Upper lobe of left lung (tissue), 6 donors: ENCODE results near the gene TSPAN16. TPM values are rescaled to one million over a fixed set of nuclear protein-coding genes. Genes with fewer than 3 reads are reported as not detected.
A peak's percentile ranks its signal among the peaks of the same experiment; 100 is the strongest.

Source experiments
- ATAC-seq, 2 donors: fragments of 200-7000 bp; cut with Tn5 transposase; one replicate each; pipeline ENCODE4 v1.9.1; 2022; ENCODE audit warnings: mild to moderate bottlenecking in 2 of 2, moderate library complexity in 2 of 2; ENCODE audit not compliant: low FRiP score in 2 of 2
- DNase-seq, 2 donors: peaks; one replicate each; pipeline ENCODE4 v3.0.0-alpha.2; 2019 to 2020
- H3K27ac ChIP-seq, 4 donors: fragments of 200-600 bp; sonication (generic); one replicate each; pipeline ENCODE4 v1.5.1; 2016 to 2019
- H3K27me3 ChIP-seq, 4 donors: fragments of 200-600 bp; sonication (generic); one replicate each; pipeline ENCODE4 v1.5.1; 2017 to 2019
- H3K36me3 ChIP-seq, 4 donors: fragments of 200-600 bp; sonication (generic); one replicate each; pipeline ENCODE4 v1.5.1; 2016 to 2019
- H3K4me1 ChIP-seq, 4 donors: fragments of 200-600 bp; sonication (generic); one replicate each; pipeline ENCODE4 v1.5.1; 2018 to 2019
- H3K4me3 ChIP-seq, 4 donors: fragments of 200-600 bp; sonication (generic); one replicate each; pipeline ENCODE4 v1.5.1; 2017 to 2019; ENCODE audit warnings: mild to moderate bottlenecking in 2 of 4, moderate library complexity in 1 of 4
- H3K9me3 ChIP-seq, 4 donors: fragments of 200-600 bp; sonication (generic); one replicate each; pipeline ENCODE4 v1.5.1; 2018 to 2019
- CTCF ChIP-seq, 6 experiments: fragments of 450-650 bp in 4 of 6; fragments of 200-600 bp in 2 of 6; sonication (generic) in 2 of 6; IDR thresholded peaks; one replicate each; pipeline ENCODE4 v1.5.1; 2016 to 2019; ENCODE audit warnings: antibody characterized with exemption in 6 of 6
- EP300 ChIP-seq, 4 donors: sonication (generic); formaldehyde crosslinking; IDR thresholded peaks; one replicate each; pipeline ENCODE4 v1.5.1; 2017; ENCODE audit warnings: antibody characterized with exemption in 4 of 4, control low read depth in 2 of 4
- POLR2A ChIP-seq, 4 donors: fragments of 450-650 bp; IDR thresholded peaks; one replicate each; pipeline ENCODE4 v1.5.1; 2016 to 2017; ENCODE audit warnings: antibody characterized with exemption in 4 of 4, mild to moderate bottlenecking in 2 of 4
- POLR2AphosphoS5 ChIP-seq, 2 donors: sonication (generic); formaldehyde crosslinking; IDR thresholded peaks; one replicate each; pipeline ENCODE4 v1.5.1; 2017; ENCODE audit warnings: antibody characterized with exemption in 2 of 2
- WGBS, 2 donors: methylation state at CpG; one replicate each; pipeline ENCODE4 v1.1.5; 2017 to 2018; 5-methylcytosine and 5-hydroxymethylcytosine counted together
- total RNA-seq, 6 donors: library from RNA; depleted of rRNA in 4 of 6; stranded (reverse); fragments of >200 nt in 4 of 6; gene quantifications; one replicate each; pipeline versions ENCODE4 v1.1.0 to v1.2.1, GENCODE V29; 2016 to 2021
- donor health status: DM: no; HTN: no; CAD: no; lungs with moderate emphysema.
- donor health status: DM: no; HTN: yes; CAD: no; lungs with severe emphysema.

Gene TSPAN16
- total RNA-seq, 6 donors from 2014 or later: not detected

- no peak for ATAC-seq
These were observed 9.5 kb upstream of the TSPAN16 start for GRCh38 chr19:11286312-11286974.

GRCh38 chr19:11288349-11288748 lies 7.6 kb upstream of the TSPAN16 start:
- DNase-seq: no peak
- Histone ChIP-seq H3K27me3 (no peaks in the 10 kb centered on the region), H3K4me3 (no peak overlapping the region), H3K9me3 (no peaks in the 10 kb centered on the region), H3K36me3 (no peaks in the 10 kb centered on the region), H3K4me1 (peaks cover 0 to 18% (median 12%) of the 10 kb centered on the region in 4 donors), H3K27ac (no peak overlapping the region)
- TF ChIP-seq CTCF (IDR thresholded peaks at IDR 0.05): peak; percentile 12 to 43 (median 22)
- no peak for TF ChIP-seq POLR2A (IDR thresholded peaks at IDR 0.05)
- ATAC-seq: no peak
- WGBS, 2 donors: 74 to 78% methylated on average over 7 of the region's 7 CpGs

More at GRCh38 chr19:11286312-11286974, 9.5 kb upstream of the TSPAN16 start:
- Histone ChIP-seq H3K4me1 (peaks cover 0 to 22% (median 9%) of the 10 kb centered on the region in 4 donors), H3K27ac (peak overlapping the region; percentile 26 to 81 (median 60)), H3K27me3 (no peaks in the 10 kb centered on the region), H3K4me3 (no peak overlapping the region), H3K36me3 (no peaks in the 10 kb centered on the region), H3K9me3 (no peaks in the 10 kb centered on the region)
- no peak for DNase-seq
- WGBS, 2 donors: 39 to 46% methylated on average over 6 of the region's 6 CpGs
- TF ChIP-seq POLR2AphosphoS5 (IDR thresholded peaks at IDR 0.05) (peak; percentile 73 to 84), CTCF (IDR thresholded peaks at IDR 0.05) (peak in 5 of 6 experiments; percentile 6 to 49 (median 40)), EP300 (IDR thresholded peaks at IDR 0.05) (no peak), POLR2A (IDR thresholded peaks at IDR 0.05) (no peak)

- no peaks in the 10 kb centered on the region for H3K9me3 ChIP-seq
- ATAC-seq (no peak), DNase-seq (no peak)
- H3K4me3 ChIP-seq: no peak overlapping the region
- no peaks in the 10 kb centered on the region for H3K27me3 ChIP-seq
- H3K27ac ChIP-seq: no peak overlapping the region
- WGBS, 2 donors: 74 to 90% methylated on average over 4 of the region's 4 CpGs
- no peaks in the 10 kb centered on the region for H3K36me3 ChIP-seq
- TF ChIP-seq EP300 (IDR thresholded peaks at IDR 0.05) (no peak), CTCF (IDR thresholded peaks at IDR 0.05) (no peak), POLR2AphosphoS5 (IDR thresholded peaks at IDR 0.05) (no peak), POLR2A (IDR thresholded peaks at IDR 0.05) (no peak)
- H3K4me1 ChIP-seq: peaks cover 10 to 25% (median 19%) of the 10 kb centered on the region in 4 donors
These were observed 5.7 kb upstream of the TSPAN16 start for GRCh38 chr19:11290256-11290655.

GRCh38 chr19:11291415-11291814 lies 4.5 kb upstream of the TSPAN16 start:
- TF ChIP-seq CTCF (IDR thresholded peaks at IDR 0.05) (no peak), EP300 (IDR thresholded peaks at IDR 0.05) (no peak), POLR2A (IDR thresholded peaks at IDR 0.05) (no peak), POLR2AphosphoS5 (IDR thresholded peaks at IDR 0.05) (no peak)
- DNase-seq (no peak), ATAC-seq (no peak)
- no peaks in the 10 kb centered on the region for H3K27me3 ChIP-seq
- no peak overlapping the region for H3K4me3 ChIP-seq
- no peaks in the 10 kb centered on the region for H3K36me3 ChIP-seq
- no peak overlapping the region for H3K27ac ChIP-seq
- 89 to 93% methylated on average over 7 of the region's 7 CpGs for WGBS, 2 donors
- H3K4me1 ChIP-seq: peaks cover 17 to 27% (median 22%) of the 10 kb centered on the region in 4 donors
- H3K9me3 ChIP-seq: no peaks in the 10 kb centered on the region

- no peaks in the 10 kb centered on the region for H3K27me3 ChIP-seq
- no peak for ATAC-seq
- H3K36me3 ChIP-seq: no peaks in the 10 kb centered on the region
- DNase-seq: no peak
- peaks cover 18 to 27% (median 22%) of the 10 kb centered on the region in 4 donors for H3K4me1 ChIP-seq
- TF ChIP-seq CTCF (IDR thresholded peaks at IDR 0.05) (no peak), EP300 (IDR thresholded peaks at IDR 0.05) (no peak), POLR2A (IDR thresholded peaks at IDR 0.05) (no peak), POLR2AphosphoS5 (IDR thresholded peaks at IDR 0.05) (no peak)
- WGBS, 2 donors: 60% methylated on average over 1 of the region's 1 CpG
- no peak overlapping the region for H3K4me3 ChIP-seq
- no peaks in the 10 kb centered on the region for H3K9me3 ChIP-seq
- H3K27ac ChIP-seq: no peak overlapping the region
These were observed 4.0 kb upstream of the TSPAN16 start for GRCh38 chr19:11291991-11292390.
